ENCODE results near the gene TMEM247.
"Not testable (repeated sequence)": the region's sequence is repeated elsewhere in the genome, so short reads cannot be mapped to it uniquely, and the experiment has no call there.

DNA sequence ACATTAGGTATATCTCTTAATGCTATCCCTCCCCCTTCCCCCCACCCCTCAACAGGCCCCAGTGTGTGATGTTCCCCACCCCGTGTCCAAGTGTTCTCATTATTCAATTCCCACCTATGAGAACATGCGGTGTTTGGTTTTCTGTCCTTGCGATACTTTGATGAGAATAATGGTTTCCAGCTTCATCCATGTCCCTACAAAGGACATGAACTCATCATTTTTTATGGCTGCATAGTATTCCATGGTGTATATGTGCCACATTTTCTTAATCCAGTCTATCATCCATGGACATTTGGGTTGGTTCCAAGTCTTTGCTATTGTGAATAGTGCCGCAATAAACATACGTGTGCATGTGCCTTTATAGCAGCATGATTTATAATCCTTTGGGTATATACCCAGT, 7.2 kb upstream of the TMEM247 start:
- TF ChIP-seq POLR2A (IDR thresholded peaks at IDR 0.05): not testable (repeated sequence)
- TF ChIP-seq, protein P1, sequence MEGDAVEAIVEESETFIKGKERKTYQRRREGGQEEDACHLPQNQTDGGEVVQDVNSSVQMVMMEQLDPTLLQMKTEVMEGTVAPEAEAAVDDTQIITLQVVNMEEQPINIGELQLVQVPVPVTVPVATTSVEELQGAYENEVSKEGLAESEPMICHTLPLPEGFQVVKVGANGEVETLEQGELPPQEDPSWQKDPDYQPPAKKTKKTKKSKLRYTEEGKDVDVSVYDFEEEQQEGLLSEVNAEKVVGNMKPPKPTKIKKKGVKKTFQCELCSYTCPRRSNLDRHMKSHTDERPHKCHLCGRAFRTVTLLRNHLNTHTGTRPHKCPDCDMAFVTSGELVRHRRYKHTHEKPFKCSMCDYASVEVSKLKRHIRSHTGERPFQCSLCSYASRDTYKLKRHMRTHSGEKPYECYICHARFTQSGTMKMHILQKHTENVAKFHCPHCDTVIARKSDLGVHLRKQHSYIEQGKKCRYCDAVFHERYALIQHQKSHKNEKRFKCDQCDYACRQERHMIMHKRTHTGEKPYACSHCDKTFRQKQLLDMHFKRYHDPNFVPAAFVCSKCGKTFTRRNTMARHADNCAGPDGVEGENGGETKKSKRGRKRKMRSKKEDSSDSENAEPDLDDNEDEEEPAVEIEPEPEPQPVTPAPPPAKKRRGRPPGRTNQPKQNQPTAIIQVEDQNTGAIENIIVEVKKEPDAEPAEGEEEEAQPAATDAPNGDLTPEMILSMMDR (IDR thresholded peaks at IDR 0.05): not testable (repeated sequence)
